HUES6 (cell line): Measurements from ENCODE around the gene TASL.

Source experiments
- H3K27ac ChIP-seq: 2 replicates; pipeline ENCODE4 v1.7.0; 2013; ENCODE audit warnings: low read depth, mild to moderate bottlenecking, low read length, inconsistent platforms
- H3K27me3 ChIP-seq: 2 replicates; pipeline ENCODE4 v1.6.1; 2013; ENCODE audit warnings: low read length; ENCODE audit not compliant: control insufficient read depth, insufficient read depth
- H3K36me3 ChIP-seq: 2 replicates; pipeline ENCODE4 v1.6.1; 2013; ENCODE audit warnings: low read length; ENCODE audit not compliant: control insufficient read depth, insufficient read depth
- H3K4me1 ChIP-seq: 2 replicates; pipeline ENCODE4 v1.6.1; 2013; ENCODE audit warnings: low read length; ENCODE audit not compliant: control insufficient read depth, insufficient read depth
- H3K4me3 ChIP-seq: 2 replicates; pipeline ENCODE4 v1.5.1; 2013; ENCODE audit warnings: low read depth, low read length
- H3K9ac ChIP-seq: one replicate; pipeline ENCODE4 v1.6.1; 2013; ENCODE audit warnings: mild to moderate bottlenecking, low read length
- H3K9me3 ChIP-seq: 2 replicates; pipeline ENCODE4 v1.6.1; 2013; ENCODE audit warnings: low read depth, low read length; ENCODE audit not compliant: control insufficient read depth, insufficient read depth

Gene TASL

DNA sequence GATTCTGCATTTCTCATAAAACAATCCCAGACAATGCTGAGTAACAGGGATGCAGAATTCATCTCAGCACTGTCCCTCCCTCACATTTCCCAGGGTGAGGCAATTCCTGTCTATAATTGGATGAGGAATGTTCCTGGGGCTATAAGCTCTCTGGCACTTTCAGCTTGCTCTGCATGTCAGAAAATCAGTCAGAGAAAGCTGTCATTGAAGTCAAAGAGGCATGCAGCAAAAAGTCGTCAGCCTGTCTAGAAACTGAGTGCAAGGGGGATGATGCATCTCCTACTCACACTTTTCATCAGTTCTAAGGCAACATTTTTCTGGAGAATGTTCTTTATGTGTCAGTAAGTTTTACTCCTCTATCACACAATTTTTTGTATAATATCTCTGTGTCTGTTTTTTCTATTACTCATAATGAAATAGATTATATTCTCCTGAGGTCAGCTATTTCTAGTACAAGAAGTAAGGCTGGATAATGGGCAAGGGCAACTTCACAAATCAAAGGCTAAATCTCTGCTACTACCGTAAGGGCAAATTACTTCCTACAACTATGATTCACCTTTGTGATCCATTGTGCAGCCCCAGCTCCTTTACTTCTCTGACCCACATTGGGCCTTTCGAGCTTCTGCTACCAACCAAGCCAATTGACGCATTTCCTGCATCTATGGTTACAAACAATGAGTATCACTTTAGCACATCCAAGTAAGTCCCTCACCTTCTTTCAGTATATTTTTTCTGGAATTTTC, 56.0 kb downstream of the TASL start:
- Histone ChIP-seq H3K36me3 (no peaks in the 10 kb centered on the region), H3K27ac (no peak overlapping the region), H3K9me3 (peaks cover 6% of the 10 kb centered on the region; the same call in 1 of the 2 replicates), H3K9ac (no peak overlapping the region), H3K27me3 (no peaks in the 10 kb centered on the region; the same call in 1 of the 2 replicates), H3K4me1 (no peaks in the 10 kb centered on the region; the same call in 1 of the 2 replicates), H3K4me3 (no peak overlapping the region)

DNA sequence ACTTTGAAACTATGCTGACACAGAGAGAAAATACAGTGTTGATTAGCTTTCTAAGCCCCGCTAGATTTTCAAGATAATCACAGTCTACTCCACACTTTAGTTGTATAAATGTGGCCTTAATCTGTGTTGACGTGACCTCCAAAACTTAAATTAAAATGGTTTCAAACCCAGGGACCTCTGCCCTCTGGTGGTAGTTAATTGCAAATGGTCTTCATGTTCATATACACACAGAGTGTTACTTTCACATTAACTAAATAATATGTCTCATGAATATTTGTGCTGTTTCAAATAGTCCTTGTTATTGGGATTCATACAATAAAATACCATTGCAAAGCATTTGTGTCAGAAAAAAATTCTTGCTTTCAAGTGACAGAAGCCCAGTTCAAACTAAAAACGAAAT, 64.3 kb downstream of the TASL start:
- no peaks in the 10 kb centered on the region; the same call in 1 of the 2 replicates for H3K4me1 ChIP-seq
- H3K27me3 ChIP-seq, result no peaks in the 10 kb centered on the region; the same call in 1 of the 2 replicates
- no peak overlapping the region for H3K9ac ChIP-seq
- H3K27ac ChIP-seq, result no peak overlapping the region
- no peak overlapping the region for H3K4me3 ChIP-seq
- no peaks in the 10 kb centered on the region for H3K9me3 ChIP-seq
- no peaks in the 10 kb centered on the region for H3K36me3 ChIP-seq
